RWPE1 (cell line): ENCODE measurements around the gene TOP1.

Experiments used
- CTCF ChIA-PET: fragments of 350-600 bp; sonication (Branson Sonifier 250); formaldehyde crosslinking; extraction: SDS; loops from one replicate; lab custom pipeline; 2021; lab: Yijun Ruan, JAX
- POLR2A ChIA-PET: fragments of 400-600 bp; formaldehyde crosslinking; extraction: SDS; loops from one replicate; lab custom pipeline; 2020; ENCODE audit warnings: antibody characterized with exemption; ENCODE audit not compliant: low non-redundant PET; lab: Yijun Ruan, JAX
- DNase-seq: peaks from one replicate; pipeline ENCODE4 v3.0.0; 2012; ENCODE audit warnings: low spot score
- H3K27ac ChIP-seq: fragments of 450-650 bp; 2 replicates; pipeline ENCODE4 v1.5.1; 2017
- TF ChIP-seq, protein P1 (sequence below): fragments of 450-650 bp; conservative IDR thresholded peaks from 2 replicates; pipeline ENCODE4 v1.5.1; 2017; ENCODE audit warnings: low read depth, mild to moderate bottlenecking

Gene TOP1

DNA sequence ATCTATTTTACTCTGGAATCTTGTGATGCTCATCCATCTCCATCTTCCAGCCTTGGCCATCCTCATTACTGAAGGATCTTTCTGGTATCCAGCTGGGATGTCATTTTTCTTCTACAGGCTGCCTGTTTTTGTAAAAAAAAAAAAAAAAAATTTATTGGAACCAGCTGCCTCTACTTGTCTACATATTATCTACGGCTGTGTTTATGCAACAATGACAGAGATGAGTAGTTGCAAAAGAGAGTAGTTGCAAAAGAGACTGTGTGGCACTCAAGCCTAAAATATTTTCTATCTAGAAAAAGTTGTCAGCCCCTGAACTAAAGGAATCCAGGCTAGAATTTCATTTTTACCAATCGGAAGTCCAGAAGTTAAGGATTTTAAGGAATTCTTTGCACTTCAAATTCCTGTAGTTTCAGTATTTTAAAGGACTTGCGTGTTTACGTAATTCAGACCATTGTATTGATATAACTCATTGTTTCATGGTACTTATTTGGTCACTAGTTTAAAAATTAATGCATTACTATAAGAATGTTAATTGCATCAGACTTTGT is 70.2 kb downstream of the TOP1 start:
- ChIA-PET CTCF (interaction anchor here (0.6 to 0.7 kb wide), 2 partner anchors 134 to 301 kb away, joined by 3 to 6 read pairs; no protein-coding TSS in a partner anchor), POLR2A (no interaction called here)

GRCh38 chr20:41100001-41100480 is 71.4 kb downstream of the TOP1 start:
- CTCF ChIA-PET: no interaction called here
- TF ChIP-seq, protein P1, sequence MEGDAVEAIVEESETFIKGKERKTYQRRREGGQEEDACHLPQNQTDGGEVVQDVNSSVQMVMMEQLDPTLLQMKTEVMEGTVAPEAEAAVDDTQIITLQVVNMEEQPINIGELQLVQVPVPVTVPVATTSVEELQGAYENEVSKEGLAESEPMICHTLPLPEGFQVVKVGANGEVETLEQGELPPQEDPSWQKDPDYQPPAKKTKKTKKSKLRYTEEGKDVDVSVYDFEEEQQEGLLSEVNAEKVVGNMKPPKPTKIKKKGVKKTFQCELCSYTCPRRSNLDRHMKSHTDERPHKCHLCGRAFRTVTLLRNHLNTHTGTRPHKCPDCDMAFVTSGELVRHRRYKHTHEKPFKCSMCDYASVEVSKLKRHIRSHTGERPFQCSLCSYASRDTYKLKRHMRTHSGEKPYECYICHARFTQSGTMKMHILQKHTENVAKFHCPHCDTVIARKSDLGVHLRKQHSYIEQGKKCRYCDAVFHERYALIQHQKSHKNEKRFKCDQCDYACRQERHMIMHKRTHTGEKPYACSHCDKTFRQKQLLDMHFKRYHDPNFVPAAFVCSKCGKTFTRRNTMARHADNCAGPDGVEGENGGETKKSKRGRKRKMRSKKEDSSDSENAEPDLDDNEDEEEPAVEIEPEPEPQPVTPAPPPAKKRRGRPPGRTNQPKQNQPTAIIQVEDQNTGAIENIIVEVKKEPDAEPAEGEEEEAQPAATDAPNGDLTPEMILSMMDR: no peak
- POLR2A ChIA-PET: no interaction called here
- DNase-seq: no peak
- no peak overlapping the region for H3K27ac ChIP-seq

More for the DNA sequence above, 70.2 kb downstream of the TOP1 start:
- DNase-seq: no peak
- H3K27ac ChIP-seq: no peak overlapping the region
- TF ChIP-seq, protein P1: no peak

GRCh38 chr20:41101660-41102059 is 73.0 kb downstream of the TOP1 start:
- POLR2A ChIA-PET: no interaction called here
- no peak for DNase-seq

DNA sequence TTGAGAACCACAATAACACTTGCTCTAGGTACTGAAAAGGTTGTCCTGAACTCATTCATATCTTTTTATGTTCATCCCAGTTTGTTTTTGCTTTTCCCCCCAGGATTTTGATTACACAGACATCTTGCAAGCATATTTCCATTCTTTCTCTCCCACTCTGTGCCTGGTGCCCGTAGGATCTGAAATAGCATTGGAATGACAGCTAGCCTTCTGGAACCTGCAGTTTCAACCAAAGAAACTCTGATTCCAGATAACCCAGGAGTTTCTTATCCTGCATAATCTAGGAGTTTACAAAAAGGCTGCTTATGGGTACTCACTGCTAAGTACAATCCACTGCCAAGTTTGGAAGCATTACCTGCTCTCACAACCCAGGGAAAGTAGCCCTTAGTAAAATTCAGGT is 79.9 kb downstream of the TOP1 start:
- no peak overlapping the region for H3K27ac ChIP-seq
- no peak for DNase-seq
- ChIA-PET CTCF (interaction anchor here (0.7 to 1.1 kb wide), 3 partner anchors 77 to 231 kb away, joined by 3 read pairs; no protein-coding TSS in a partner anchor), POLR2A (no interaction called here)
- TF ChIP-seq, protein P1: no peak

More at GRCh38 chr20:41101660-41102059, 73.0 kb downstream of the TOP1 start:
- H3K27ac ChIP-seq: no peak overlapping the region
- CTCF ChIA-PET: interaction anchor here (0.6 kb wide), 1 partner anchor 133 kb away, joined by 4 read pairs; no protein-coding TSS in a partner anchor
- TF ChIP-seq, protein P1: no peak

DNA sequence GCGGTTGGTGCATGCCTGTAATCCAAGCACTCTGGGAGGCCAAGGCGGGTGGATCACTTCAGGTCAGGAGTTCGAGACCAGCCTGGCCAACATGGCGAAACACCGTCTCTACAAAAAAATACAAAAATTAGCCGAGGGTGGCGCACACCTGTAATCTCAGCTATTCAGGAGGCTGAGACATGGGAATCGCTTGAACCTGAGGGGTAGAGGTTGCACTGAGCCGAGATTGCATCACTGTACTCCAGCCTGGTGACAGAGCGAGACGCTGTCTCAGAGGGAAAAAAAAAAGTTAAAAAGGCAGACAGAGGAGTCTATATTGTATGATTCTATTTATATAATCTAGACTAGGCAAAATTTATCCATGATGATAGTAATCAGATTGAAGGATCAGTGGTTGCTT is 81.4 kb downstream of the TOP1 start:
- ChIA-PET POLR2A (no interaction called here), CTCF (no interaction called here)
- TF ChIP-seq, protein P1: no peak
- DNase-seq: no peak
- H3K27ac ChIP-seq: no peak overlapping the region

DNA sequence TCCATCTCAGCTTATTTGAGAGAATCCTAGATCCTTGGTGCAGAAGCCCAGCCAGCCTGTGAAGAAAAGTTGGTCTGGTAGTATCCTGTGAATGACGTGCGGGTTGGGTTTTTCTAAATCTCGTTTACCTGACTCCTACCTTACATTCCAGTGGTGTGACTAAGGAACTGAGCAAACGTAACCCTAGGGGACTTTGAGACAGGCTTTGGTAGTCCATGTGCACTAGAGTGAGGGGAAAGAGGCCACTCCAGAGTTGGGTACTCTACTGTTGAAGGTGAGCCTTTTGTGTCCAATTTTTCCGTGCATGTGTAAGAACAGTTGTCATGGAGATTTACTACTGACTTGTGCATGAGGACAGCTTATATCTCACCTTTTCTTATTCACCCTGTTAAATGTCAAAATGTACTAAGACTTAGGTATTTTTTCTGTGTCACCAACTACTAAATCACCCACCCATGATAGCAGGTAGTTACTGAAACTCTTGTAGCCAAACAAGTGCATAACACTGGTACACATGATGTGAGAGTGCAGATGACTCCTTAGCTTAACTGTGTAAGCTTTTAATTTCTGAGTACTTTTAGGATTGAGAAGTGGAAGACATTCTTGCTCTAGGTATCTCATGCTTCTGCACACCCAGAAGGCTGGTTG is 82.4 kb downstream of the TOP1 start:
- TF ChIP-seq, protein P1: no peak
- POLR2A ChIA-PET: no interaction called here
- CTCF ChIA-PET: interaction anchor here (0.5 to 0.8 kb wide), 2 partner anchors 36 to 281 kb away, joined by 3 read pairs; no protein-coding TSS in a partner anchor
- H3K27ac ChIP-seq: no peak overlapping the region
- DNase-seq: peak; percentile 53
